Measurements from ENCODE around the gene VTCN1.
"Not testable (repeated sequence)": the region's sequence is repeated elsewhere in the genome, so short reads cannot be mapped to it uniquely, and the experiment has no call there.

Gene VTCN1

GRCh38 chr1:117166076-117166475 is 44.7 kb downstream of the VTCN1 start:
- DNase-seq (ENCODE audit: low read depth in 3 of 3) = no peak

GRCh38 chr1:117164209-117164608 is 46.5 kb downstream of the VTCN1 start:
- DNase-seq (ENCODE audit: low read depth in 3 of 3) = no peak

- DNase-seq (ENCODE audit: low read depth in 3 of 3) = no peak
Measured at GRCh38 chr1:117162816-117163215, 47.9 kb downstream of the VTCN1 start.

DNA sequence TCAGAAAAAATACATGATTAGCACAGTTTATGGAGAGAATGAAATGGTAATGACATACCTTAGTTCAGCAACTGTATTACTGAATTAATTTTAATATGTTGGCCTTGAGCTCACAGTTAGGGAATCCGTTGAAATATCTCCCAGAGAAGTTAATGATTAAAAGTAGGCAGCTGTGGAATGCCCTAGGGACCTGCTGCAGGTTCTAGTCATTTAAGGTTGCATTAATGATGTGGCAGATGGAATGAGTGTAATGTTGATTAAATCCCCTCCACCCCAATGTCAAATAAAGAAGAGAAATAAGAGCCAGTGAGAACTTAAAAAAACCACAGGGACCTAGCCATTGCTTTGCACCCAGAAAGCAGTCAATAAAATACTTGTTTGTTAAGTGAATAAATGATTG is 48.8 kb downstream of the VTCN1 start:
- no peak for DNase-seq (ENCODE audit: low read depth in 3 of 3)

DNA sequence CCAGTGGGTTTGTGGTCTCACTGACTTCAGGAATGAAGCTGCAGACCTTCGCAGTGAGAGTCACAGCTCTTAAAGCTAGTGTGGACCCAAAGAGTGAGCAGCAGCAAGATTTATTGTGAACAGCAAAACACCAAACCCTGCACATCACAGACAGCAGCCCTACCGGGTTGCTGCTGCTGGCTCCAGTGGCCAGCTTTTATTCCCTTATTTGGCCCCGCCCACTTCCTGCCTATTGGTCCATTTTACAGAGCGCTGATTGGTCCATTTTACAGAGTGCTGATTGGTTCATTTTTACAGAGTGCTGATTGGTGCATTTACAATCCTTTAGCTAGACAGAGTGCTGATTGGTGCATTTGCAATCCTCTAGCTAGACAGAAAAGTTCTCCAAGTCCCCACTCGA is 59.4 kb downstream of the VTCN1 start:
- not testable (repeated sequence) for DNase-seq (ENCODE audit: low read depth in 3 of 3)

DNA sequence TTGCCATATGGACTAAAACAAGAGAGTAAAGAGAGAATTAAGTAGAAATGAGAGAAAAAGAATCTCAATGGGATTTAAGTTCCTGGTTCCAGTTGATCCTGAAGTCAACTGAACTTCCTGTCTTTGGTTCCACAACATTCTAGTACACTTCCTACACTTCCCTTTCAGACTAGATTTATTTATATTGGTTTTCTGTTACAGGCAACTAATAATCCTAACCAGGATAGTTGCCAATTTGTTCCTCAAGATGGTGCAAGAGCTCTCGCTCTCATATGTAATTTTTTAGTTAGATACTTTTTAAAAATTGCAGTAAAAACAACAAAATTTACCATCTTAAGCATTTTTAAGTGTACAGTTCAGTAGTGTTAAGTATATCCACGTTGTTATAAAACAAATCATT is 60.4 kb downstream of the VTCN1 start:
- DNase-seq (ENCODE audit: low read depth in 3 of 3) = no peak

DNA sequence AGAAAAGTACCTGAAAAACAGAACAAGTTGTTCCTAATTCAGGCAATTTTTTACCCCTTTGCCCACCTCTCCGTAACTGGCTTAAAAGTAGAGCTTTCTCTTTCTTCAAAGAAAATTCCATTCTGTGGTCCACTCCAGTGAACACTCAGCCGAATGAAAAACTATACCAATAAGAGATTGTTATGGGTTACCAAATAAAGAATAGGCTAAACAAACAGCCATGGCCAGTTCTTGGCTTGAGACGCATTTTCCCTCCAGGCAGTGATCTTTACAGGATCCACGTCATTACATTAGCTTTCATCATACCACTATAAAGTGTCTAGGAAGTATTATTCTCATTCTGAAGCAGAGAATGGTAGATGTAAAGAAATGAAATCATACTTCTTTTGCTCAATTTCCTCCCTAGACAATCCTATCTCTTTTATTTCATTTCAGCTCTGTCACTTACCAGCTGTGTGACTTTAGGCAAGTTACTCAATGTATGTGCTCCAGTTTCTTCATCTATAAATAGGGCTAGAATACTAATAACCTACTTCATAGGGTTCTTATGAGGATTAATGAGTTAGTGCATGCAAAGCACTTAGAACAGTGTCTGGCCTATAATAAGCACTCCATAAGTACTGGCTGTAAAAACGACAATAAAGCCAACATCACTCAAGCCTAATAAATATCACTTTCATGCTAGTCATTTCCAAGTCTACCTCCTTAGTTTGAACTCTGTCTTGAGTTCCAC is 62.7 kb downstream of the VTCN1 start:
- no peak for DNase-seq (ENCODE audit: low read depth in 3 of 3)

- no peak for DNase-seq (ENCODE audit: low read depth in 3 of 3)
Measured at GRCh38 chr1:117147341-117147831, 63.3 kb downstream of the VTCN1 start.

DNA sequence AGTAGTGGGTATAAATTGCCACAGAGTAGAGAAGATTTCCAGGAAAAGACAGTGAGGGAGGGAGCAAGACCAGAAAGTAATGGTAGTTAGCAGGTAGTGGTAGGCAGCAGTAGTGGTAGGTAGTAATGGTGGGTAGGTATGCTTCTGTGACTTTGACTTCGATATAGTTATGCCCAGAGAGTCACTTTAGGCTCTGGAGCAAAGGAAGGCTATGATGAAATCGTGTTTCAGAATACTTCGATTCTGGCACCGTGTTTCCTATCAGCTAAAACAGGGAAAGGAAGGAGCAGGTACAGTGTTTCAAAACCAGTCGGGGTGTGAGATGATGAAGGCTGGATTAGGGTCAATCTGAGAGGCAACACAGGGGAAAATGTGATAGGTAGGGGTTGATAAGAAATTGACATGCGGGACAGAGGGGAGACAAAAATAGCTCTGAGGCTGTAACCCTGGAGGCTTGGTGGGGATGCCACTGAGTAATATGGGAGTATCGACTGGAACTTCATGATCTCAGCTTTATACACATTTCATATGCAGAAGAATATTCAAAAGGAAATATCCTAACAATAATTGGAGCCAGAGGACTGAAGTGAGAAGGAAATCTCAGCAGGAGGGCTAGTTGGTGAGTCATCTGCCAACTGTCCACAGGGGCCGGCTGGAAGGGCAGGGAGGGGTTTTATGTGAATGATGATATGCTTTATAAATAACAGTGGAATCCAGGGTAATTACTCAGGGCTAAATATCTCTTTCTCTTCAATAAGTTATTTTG is 64.0 kb downstream of the VTCN1 start:
- no peak for DNase-seq (ENCODE audit: low read depth in 3 of 3)

- DNase-seq (ENCODE audit: low read depth in 3 of 3) = no peak
Measured at GRCh38 chr1:117146072-117146471, 64.7 kb downstream of the VTCN1 start.

GRCh38 chr1:117143871-117144270 is 66.9 kb downstream of the VTCN1 start:
- DNase-seq (ENCODE audit: low read depth in 3 of 3) = no peak

- DNase-seq (ENCODE audit: low read depth in 3 of 3) = no peak
Measured at GRCh38 chr1:117143172-117143571, 67.6 kb downstream of the VTCN1 start.

DNA sequence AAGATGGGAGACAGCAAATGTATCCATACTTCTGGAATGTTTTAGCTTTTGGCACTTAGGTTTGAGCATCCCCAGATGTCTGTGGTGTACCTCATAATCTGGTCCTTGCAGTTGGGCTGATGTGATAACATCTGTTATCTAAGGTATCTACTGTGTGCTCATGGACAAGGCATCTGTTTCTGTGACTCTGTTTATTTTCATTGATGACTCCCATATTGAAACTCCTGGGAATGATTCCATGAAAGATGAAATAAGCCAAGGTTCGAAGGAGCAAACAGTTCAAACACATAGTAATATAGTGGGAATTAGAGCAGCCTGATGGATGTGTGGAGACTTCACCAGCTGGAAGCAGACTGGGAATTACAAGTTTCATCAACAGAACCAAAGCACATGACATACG is 68.5 kb downstream of the VTCN1 start:
- DNase-seq (ENCODE audit: low read depth in 3 of 3) = no peak

- DNase-seq (ENCODE audit: low read depth in 3 of 3) = no peak
Measured at GRCh38 chr1:117138561-117138960, 72.2 kb downstream of the VTCN1 start.

- DNase-seq (ENCODE audit: low read depth in 3 of 3) = no peak
Measured at GRCh38 chr1:117138106-117138505, 72.6 kb downstream of the VTCN1 start.

DNA sequence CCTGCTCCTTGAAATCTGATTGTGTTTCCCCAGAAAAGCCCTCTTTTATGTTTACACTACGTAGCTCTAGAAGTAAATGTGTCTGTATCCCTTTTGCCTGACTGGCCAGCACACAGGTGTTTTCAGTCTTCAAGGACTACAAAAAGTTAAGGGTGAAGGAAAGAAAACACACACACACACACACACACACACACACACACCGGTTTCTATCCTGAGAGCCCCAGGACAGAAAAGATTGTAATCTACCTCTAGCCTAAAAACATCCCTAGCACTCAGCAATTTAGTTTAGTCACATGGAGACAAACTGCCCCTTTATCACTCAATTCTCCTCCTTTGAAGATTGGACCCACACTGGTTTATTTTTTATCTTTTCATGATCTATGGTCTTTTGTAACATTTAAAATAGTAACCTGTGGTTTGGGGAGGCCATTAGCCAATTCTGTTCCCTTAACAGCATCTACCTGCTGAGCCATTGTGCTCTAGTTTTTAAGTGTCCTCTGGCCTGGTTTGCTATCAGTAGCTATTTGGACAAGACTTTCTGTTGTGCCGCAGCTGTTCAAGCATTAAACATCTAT is 73.4 kb downstream of the VTCN1 start:
- no peak for DNase-seq (ENCODE audit: low read depth in 3 of 3)

DNA sequence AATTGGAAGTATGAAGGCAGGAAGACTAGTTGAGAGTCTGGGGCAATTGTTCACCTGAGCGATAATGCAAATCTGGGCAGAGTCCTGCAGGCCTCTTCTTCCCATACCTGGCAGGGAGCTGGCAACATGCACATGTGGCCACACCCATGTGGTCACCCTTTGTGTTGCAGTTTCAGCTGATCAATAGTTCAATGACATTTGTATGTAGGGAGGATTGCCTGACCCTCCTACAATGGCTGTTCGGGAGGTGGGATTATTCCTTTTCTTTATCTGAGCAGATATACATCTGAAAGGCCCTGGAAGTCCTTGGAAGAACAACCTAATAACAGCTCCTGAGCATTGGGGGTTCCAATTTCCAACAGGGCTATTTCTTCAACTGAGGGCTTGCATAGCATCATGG is 74.0 kb downstream of the VTCN1 start:
- no peak for DNase-seq (ENCODE audit: low read depth in 3 of 3)

DNA sequence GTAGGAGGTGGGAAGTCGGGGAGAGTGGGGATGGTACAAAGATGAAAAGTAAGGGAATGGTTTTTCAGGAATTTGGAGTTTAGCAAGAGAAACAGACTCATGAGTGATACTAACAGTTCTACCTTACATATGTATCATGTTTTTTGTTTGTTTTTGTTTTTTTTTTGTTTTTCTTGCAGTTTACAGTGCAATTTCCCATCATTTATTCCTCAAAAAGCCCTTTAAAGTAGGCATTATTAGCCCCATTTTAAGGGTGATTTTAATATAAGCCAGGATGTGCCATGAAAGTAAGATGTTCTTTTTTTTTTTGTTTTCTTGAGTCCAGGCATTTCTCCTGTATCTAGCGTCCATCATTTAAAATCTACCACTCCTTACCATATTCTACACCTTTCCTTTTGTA is 75.4 kb downstream of the VTCN1 start:
- no peak for DNase-seq (ENCODE audit: low read depth in 3 of 3)

GRCh38 chr1:117130526-117130925 is 80.2 kb downstream of the VTCN1 start:
- DNase-seq (ENCODE audit: low read depth in 3 of 3) = no peak

- DNase-seq (ENCODE audit: low read depth in 3 of 3) = no peak
Measured at GRCh38 chr1:117128323-117129079, 82.2 kb downstream of the VTCN1 start.

GRCh38 chr1:117127795-117128194 is 82.9 kb downstream of the VTCN1 start:
- DNase-seq (ENCODE audit: low read depth in 3 of 3) = no peak

DNA sequence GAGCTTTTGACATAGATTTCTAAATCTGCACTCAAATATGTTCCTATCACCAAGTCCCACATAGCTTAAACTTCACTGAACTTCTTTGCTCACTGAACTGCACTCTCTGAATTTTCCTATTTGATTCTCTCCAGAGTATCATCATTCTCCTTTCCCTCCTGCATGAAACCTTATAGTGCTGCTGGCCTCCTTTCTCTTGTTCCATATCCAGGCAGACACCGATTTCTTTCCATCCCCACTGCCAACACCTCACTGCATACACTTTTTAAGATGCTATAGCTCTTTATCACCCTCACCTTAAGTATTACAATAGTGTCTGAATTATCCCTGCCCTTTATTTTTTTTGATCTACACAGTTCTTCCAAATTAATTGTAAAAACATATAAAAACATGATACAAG is 86.1 kb downstream of the VTCN1 start:
- DNase-seq (ENCODE audit: low read depth in 3 of 3) = no peak
